IPS-11a (cell line): ENCODE measurements around the gene FAAP20.
A peak's percentile ranks its signal among the peaks of the same experiment; 100 is the strongest.

Source experiments
- H3K4me3 ChIP-seq: one replicate; pipeline ENCODE4 v1.5.1; 2013; ENCODE audit warnings: low read depth, low read length, control low read depth

FAAP20 gene

GRCh38 chr1:2230781-2231531, 36.4 kb upstream of the FAAP20 start:
- peak overlapping the region; percentile 82 for H3K4me3 ChIP-seq

DNA sequence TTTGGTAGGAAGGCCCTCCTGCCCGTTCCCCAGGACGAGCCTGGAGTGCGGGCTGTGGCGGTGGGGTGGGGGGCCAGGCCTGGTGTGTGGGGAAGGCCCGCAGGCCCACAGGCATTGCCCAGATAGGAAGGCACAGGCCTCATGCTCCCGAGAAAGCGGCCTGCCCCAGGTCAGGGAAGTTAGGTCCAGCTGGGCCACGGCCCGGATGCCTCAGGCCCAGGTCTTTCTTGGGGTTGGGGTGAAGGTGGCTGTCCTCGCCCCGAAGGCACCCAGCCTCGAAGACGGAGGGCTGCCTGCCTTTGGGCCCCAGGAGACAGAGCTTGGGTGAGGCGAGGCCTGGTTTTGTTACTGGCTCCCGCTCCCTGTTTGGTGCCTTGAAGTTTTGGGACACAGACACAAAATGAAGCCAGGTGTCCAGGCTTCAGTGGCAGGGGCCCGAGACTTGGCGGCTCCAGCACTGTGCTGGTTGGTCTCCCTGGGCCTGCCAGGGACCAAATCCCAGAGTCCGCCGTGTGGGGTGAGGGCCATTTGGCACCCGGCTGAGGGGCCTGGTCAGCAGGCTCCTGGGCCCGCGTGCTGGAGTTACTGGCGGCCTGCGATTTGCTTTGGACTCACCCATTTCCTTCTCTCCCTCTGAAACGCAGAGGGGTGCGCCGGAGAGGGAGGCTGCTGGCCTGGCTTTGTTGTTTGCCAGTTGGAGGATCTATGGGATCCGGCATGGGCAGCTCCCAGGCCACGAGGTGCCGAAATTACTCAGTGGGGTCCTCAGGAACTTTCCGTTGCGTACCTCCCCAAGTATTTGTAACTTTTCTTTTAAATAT, 35.5 kb upstream of the FAAP20 start:
- H3K4me3 ChIP-seq = peak overlapping the region; percentile 82

GRCh38 chr1:2229037-2229864, 34.7 kb upstream of the FAAP20 start:
- peak overlapping the region; percentile 82 for H3K4me3 ChIP-seq

DNA sequence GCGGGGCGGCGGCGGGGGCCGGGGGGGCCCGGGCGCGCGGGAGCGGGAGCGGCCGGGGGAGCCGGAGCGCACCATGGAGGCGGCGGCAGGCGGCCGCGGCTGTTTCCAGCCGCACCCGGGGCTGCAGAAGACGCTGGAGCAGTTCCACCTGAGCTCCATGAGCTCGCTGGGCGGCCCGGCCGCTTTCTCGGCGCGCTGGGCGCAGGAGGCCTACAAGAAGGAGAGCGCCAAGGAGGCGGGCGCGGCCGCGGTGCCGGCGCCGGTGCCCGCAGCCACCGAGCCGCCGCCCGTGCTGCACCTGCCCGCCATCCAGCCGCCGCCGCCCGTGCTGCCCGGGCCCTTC, 34.1 kb upstream of the FAAP20 start:
- H3K4me3 ChIP-seq = peak overlapping the region; percentile 82

DNA sequence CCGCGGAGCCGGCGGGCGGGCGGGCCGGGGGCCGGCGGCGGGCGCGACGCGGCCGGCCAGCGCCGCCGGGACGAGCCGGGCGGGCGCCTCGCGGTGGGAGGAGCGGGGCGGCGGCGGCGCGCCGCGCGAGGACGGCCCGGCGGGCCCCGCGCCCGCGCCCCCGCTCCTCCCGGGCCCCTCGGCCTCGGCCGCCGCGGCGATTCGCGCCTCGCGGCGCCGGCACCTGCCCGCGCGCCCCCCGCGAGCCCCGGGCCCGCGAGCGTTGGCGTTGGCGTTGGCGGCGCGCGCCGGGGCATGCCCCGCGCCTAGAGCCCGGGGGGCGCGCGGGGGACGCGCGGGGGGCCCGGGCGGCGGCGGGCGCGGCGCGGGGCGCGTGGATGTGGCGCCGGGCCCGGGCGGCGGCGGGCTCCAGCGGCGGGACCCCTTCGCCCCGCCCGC, 33.6 kb upstream of the FAAP20 start, which contains the start of gene SKI:
Gene SKI (plus strand): TSS at position 163 of the 438 bp plus-strand sequence. CDS start 448 bp downstream, outside the sequence.
- peak within 1 kb of the TSS; percentile 82 for H3K4me3 ChIP-seq

GRCh38 chr1:2227346-2228156, 33.0 kb upstream of the FAAP20 start:
- H3K4me3 ChIP-seq = peak overlapping the region; percentile 57

DNA sequence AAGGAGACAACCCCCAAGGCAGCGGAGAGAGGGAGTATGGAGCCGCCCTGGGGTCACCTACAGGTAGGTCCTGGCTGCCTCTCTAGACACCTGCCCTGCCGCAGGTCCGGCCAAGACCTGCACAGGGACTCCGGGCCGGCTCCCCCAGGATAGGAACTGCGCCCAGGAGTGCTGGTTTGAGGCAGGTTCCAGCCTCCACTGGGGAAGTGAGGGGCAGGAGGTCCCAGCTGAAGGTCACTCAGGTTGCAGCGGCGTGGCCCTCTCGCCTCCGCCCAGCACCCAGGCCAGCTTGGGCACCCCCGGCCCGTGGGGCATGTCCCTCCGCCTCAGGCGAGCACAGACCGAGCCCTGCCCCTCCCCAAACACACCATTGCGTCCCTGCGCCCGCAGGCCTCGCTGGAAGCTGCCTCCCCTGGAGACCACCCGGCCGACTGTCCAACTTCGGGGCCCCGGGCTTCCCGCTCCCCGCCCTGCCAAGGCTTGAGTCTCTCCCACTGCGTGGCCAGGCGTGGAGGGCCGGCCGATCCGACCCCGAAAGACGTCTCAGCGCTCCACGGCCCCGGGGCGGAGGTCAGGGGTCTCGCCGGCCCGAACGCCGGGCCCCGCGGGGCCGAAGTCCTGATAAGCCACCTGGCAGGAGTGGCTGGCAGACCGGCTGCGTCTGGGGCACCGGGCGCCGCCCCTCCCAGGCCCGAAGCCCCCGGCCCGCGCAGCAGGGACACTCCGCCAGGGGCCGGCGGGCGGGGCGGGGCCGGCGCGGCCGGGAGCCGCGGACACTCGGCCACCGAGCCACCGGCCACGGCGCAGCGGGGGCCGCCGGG, 32.2 kb upstream of the FAAP20 start:
- H3K4me3 ChIP-seq = peak overlapping the region; percentile 57

DNA sequence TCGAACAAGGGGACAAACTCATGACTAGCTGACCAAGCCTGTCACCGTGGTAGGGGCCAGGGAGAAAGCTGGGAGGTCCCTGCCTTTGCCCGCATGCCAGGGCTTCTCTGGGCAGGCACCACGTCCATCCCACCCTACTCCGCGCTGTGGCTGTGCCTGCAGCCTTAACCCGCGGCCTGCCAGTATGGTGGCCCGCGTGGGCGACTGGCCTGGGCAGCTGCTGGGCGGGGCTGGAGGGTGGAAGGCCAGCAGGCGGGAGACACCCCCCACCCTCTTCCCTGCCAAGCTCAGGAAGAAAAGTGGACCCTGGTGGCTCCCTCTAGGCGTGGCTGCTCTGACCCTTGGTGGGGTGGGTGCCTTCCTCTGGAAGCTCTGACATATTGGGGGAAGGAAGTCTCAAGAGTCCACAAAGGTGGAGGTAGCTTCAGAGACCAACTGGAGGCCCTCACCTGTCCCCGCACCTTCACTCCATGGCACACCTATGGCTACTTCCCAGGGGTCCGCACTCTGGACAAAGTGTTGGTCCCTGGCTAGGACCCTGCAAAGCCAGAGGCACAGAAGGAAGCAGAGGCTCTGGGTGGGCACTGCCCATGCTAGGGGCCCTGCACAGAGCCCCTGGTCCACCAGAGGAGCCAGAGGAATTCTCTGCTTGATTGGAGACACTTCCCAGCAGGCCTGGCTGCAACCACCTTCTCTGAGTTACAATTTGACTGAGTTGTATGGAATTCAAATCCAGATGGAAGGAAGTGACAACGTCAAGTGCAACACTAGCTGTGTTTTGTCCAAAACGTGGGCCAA, 30.3 kb upstream of the FAAP20 start:
- H3K4me3 ChIP-seq = no peak overlapping the region

GRCh38 chr1:2224170-2224584, 29.6 kb upstream of the FAAP20 start:
- no peak overlapping the region for H3K4me3 ChIP-seq

DNA sequence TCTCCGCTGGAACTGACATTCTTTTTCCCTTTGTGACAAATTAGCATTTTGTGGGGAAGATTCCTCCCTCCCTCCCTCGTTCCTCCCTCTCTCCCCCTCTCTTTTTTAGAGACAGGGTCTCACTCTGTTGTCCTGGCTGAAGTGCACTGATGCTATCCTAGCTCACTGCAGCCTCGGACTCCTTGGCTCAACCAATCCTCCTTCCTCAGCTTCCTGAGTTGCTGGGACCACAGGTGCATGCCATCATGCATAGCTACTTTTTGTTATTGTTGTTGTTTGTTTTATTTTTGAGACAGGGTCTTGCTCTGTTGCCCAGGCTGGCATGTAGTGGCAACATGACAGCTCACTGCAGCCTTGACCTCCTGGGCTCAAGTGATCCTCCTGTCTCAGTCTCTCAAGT, 26.7 kb upstream of the FAAP20 start:
- H3K4me3 ChIP-seq = no peak overlapping the region

DNA sequence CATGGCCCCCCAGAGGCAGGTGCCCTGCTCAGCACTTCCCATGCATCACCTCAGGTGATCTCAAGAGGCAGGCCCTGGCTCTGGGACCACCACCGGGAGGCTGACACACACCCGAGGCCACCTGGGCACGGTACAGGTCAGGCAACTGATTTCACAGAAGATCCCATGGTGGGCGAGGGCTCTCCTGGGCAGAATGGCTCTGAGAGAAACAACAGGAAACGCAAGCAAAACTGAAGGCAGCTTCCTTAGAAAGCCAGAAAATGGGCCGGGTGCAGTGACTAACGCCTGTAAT, 22.1 kb upstream of the FAAP20 start:
- no peak overlapping the region for H3K4me3 ChIP-seq

- H3K4me3 ChIP-seq = no peak overlapping the region
Measured at GRCh38 chr1:2215909-2216766, 21.6 kb upstream of the FAAP20 start.

DNA sequence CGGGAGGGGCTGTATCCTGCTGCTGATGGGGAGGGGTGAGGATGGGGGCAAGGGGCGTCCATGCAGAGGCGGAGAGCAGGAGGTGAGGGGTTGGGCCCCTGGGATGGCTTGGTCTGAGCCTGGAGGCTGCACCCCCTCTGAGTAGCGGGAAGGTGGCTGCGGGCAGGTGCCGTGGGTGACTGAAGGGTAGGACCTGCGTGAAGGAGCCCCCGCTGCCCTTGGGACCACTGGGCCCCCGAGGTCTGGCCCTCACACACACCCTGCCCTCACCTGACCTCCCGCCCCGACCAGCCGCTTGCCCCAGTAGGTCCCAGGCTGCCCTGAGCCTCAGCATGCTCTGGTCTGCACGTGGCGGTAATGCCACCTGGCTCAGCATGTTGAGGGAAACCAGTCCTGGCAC, 20.8 kb upstream of the FAAP20 start:
- no peak overlapping the region for H3K4me3 ChIP-seq

- H3K4me3 ChIP-seq = no peak overlapping the region
Measured at GRCh38 chr1:2214541-2215241, 20.1 kb upstream of the FAAP20 start.

DNA sequence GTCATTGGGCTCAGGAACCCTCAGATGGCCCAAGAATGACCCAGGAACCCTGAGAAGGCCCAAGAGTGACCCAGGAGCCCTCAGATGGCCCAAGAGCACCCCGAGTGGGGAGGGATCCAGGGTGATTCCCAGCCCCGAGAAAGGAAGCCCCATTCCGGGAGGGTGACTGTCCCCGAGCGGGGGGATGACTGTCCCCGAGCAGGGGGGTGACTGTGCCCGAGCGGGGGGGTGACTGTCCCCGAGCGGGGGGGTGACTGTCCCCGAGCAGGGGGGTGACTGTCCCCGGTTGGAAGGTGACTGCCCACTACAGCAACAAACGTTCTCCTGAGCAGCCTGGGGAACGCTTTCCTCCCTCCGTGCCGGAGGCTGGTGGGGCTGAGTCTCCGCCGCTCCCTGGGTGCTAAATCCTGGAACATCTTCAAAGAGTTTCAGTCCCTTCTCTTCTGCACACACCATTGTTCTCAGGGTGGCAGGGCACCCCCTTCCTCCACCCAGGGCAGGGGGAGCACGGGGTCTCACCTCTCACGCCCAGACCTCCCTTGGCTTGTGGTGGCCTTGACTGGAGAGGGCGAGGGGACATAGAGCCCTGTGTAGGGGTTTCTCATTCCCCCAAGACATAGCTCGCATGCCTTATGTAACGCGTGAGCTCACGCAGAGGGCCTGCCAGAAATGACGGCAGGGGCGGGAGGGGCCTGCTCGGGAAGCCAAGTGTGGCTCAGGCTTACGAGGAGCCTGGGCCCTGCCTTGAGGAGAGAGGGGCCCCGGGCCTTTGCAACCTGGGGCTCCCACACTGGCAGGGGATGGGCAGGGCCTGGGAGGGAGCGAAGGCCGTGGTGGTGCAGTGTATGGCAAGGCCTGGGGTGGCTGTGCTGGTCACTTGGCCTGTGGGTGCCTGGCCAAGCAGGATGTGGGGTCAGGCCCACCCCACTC, 19.3 kb upstream of the FAAP20 start:
- H3K4me3 ChIP-seq = no peak overlapping the region
